IMR-90 (cell line): ENCODE results near the gene RIMBP2. TPM values are rescaled to one million over a fixed set of nuclear protein-coding genes. Genes with fewer than 3 reads are reported as not detected.

Source experiments
- ATAC-seq: fragments of 200-7000 bp; cut with Tn5 transposase; 2 replicates; pipeline ENCODE4 v1.9.1; 2020; ENCODE audit warnings: low read depth, mild to moderate bottlenecking, moderate library complexity
- BruUV-seq: library from RNA; stranded (reverse); fragments of 400-500 nt; replicated peaks from 2 replicates; lab custom pipeline; 2021; lab: Mats Ljungman, UMichigan
- CTCF ChIA-PET: fragments of 300-600 bp; formaldehyde crosslinking; extraction: SDS; loops from one replicate; lab custom pipeline; 2021; ENCODE audit warnings: antibody characterized with exemption; lab: Yijun Ruan, JAX
- POLR2A ChIA-PET: fragments of 300-600 bp; sonication (Branson Sonifier 250); formaldehyde crosslinking; loops from one replicate; lab custom pipeline; 2022; ENCODE audit warnings: antibody characterized with exemption; ENCODE audit not compliant: unreplicated experiment; lab: Charles Lee
- DNase-seq: peaks from one replicate; pipeline ENCODE4 v3.0.0; 2013
- H2AFZ ChIP-seq: replicated peaks from 2 replicates; pipeline ENCODE3; 2013; ENCODE audit warnings: low read length, mild to moderate bottlenecking; ENCODE audit not compliant: poor library complexity
- H2AK5ac ChIP-seq: 2 replicates; pipeline ENCODE4 v1.6.1; 2013; ENCODE audit warnings: low read depth, low read length, inconsistent platforms
- H2AK9ac ChIP-seq: replicated peaks from 2 replicates; pipeline ENCODE3; 2013; ENCODE audit warnings: mild to moderate bottlenecking, low read depth, low read length, moderate library complexity; ENCODE audit not compliant: poor library complexity
- H2BK120ac ChIP-seq: 2 replicates; pipeline ENCODE4 v1.6.1; 2013; ENCODE audit warnings: low read depth, low read length, inconsistent platforms
- H2BK15ac ChIP-seq: 3 replicates; pipeline ENCODE4 v1.6.1; 2013; ENCODE audit warnings: low read depth, low read length, inconsistent platforms
- H2BK20ac ChIP-seq: 2 replicates; pipeline ENCODE4 v1.6.1; 2013; ENCODE audit warnings: low read depth, mild to moderate bottlenecking, inconsistent platforms, low read length, moderate library complexity
- H2BK5ac ChIP-seq: 2 replicates; pipeline ENCODE4 v1.6.1; 2013; ENCODE audit warnings: mild to moderate bottlenecking, low read depth, low read length, inconsistent platforms; ENCODE audit not compliant: poor library complexity, severe bottlenecking
- H3K14ac ChIP-seq: replicated peaks from 2 replicates; pipeline ENCODE4 v1.6.1; 2013; ENCODE audit warnings: low read depth, low read length, inconsistent platforms
- H3K18ac ChIP-seq: 2 replicates; pipeline ENCODE4 v1.6.1; 2013; ENCODE audit warnings: low read depth, low read length, control low read depth
- H3K23ac ChIP-seq: 2 replicates; pipeline ENCODE4 v1.6.1; 2013; ENCODE audit warnings: low read depth, low read length, inconsistent platforms
- H3K27ac ChIP-seq: 2 replicates; pipeline ENCODE4 v1.5.1; 2013; ENCODE audit warnings: mild to moderate bottlenecking, control low read depth, low read length; ENCODE audit not compliant: insufficient read depth
- H3K27me3 ChIP-seq: 2 replicates; pipeline ENCODE4 v1.6.1; 2013; ENCODE audit warnings: low read length; ENCODE audit not compliant: control insufficient read depth, insufficient read depth
- H3K36me3 ChIP-seq: 2 replicates; pipeline ENCODE4 v1.6.1; 2013; ENCODE audit warnings: low read length, mixed read lengths; ENCODE audit not compliant: control insufficient read depth, insufficient read depth
- H3K4ac ChIP-seq: 2 replicates; pipeline ENCODE4 v1.6.1; 2013; ENCODE audit warnings: low read depth, low read length, inconsistent platforms
- H3K4me1 ChIP-seq: 2 replicates; pipeline ENCODE4 v1.6.1; 2013; ENCODE audit warnings: low read length, mixed read lengths; ENCODE audit not compliant: control insufficient read depth, insufficient read depth
- H3K4me2 ChIP-seq: 2 replicates; pipeline ENCODE4 v1.6.1; 2013; ENCODE audit warnings: low read depth, mild to moderate bottlenecking, control low read depth, low read length, moderate library complexity
- H3K4me3 ChIP-seq: 2 replicates; pipeline ENCODE4 v1.5.1; 2013; ENCODE audit warnings: low read depth, mild to moderate bottlenecking, control low read depth, low read length, moderate library complexity; ENCODE audit not compliant: insufficient read depth
- H3K56ac ChIP-seq: 2 replicates; pipeline ENCODE4 v1.6.1; 2013; ENCODE audit warnings: low read length, inconsistent platforms; ENCODE audit not compliant: insufficient read depth; ENCODE audit errors: extremely low read depth
- H3K79me1 ChIP-seq, 2 experiments: 2 replicates each; pipeline ENCODE4 v1.6.1; 2013; ENCODE audit warnings: low read length in 2 of 2, inconsistent platforms in 1 of 2, low read depth in 1 of 2
- H3K9ac ChIP-seq: 2 replicates; pipeline ENCODE4 v1.6.1; 2013; ENCODE audit warnings: low read depth, low read length, control low read depth
- H3K9me1 ChIP-seq: 2 replicates; pipeline ENCODE4 v1.6.1; 2013; ENCODE audit warnings: low read length, inconsistent platforms; ENCODE audit not compliant: insufficient read depth
- H3K9me3 ChIP-seq: 2 replicates; pipeline ENCODE4 v1.6.1; 2013; ENCODE audit warnings: low read length; ENCODE audit not compliant: control insufficient read depth, insufficient read depth
- H4K20me1 ChIP-seq: 2 replicates; pipeline ENCODE4 v1.6.1; 2013; ENCODE audit warnings: low read length, inconsistent platforms; ENCODE audit not compliant: insufficient read depth
- H4K5ac ChIP-seq: 2 replicates; pipeline ENCODE4 v1.6.1; 2013; ENCODE audit warnings: mild to moderate bottlenecking, low read depth, low read length, control low read depth
- H4K8ac ChIP-seq, 2 experiments: 2 replicates each; pipeline ENCODE4 v1.6.1; 2013; ENCODE audit warnings: low read depth in 2 of 2, low read length in 2 of 2, control low read depth in 1 of 2, inconsistent platforms in 1 of 2
- H4K91ac ChIP-seq: 2 replicates; pipeline ENCODE4 v1.6.1; 2013; ENCODE audit warnings: low read depth, low read length, inconsistent platforms; ENCODE audit not compliant: insufficient read depth
- BHLHE40 ChIP-seq: fragments of 150-350 bp; IDR thresholded peaks from 2 replicates; pipeline ENCODE4 v1.6.1; 2016; ENCODE audit warnings: mild to moderate bottlenecking, low read depth, low read length
- CEBPB ChIP-seq: IDR thresholded peaks from 2 replicates; pipeline ENCODE4 v1.6.1; 2012; ENCODE audit warnings: low read depth, low read length, improper control_type of control experiment
- CHD1 ChIP-seq: IDR thresholded peaks from 2 replicates; pipeline ENCODE4 v1.6.1; 2012; ENCODE audit warnings: low read depth, low read length, improper control_type of control experiment
- MAFK ChIP-seq: IDR thresholded peaks from 2 replicates; pipeline ENCODE4 v1.6.1; 2012; ENCODE audit warnings: low read depth, low read length, improper control_type of control experiment
- MAZ ChIP-seq: IDR thresholded peaks from 2 replicates; pipeline ENCODE4 v1.6.1; 2012; ENCODE audit warnings: low read depth, mild to moderate bottlenecking, low read length, improper control_type of control experiment, moderate library complexity, borderline replicate concordance
- MXI1 ChIP-seq: IDR thresholded peaks from 2 replicates; pipeline ENCODE4 v1.6.1; 2012; ENCODE audit warnings: low read depth, mild to moderate bottlenecking, low read length, moderate library complexity, borderline replicate concordance
- NFE2L2 ChIP-seq: fragments of 150-350 bp; IDR thresholded peaks from 2 replicates; pipeline ENCODE4 v1.6.1; 2016; ENCODE audit warnings: low read depth, mild to moderate bottlenecking, low read length
- POLR2A ChIP-seq: IDR thresholded peaks from 2 replicates; pipeline ENCODE4 v1.6.1; 2012; ENCODE audit warnings: mild to moderate bottlenecking, low read depth, low read length
- RAD21 ChIP-seq: IDR thresholded peaks from 2 replicates; pipeline ENCODE4 v1.6.1; 2012; ENCODE audit warnings: low read length, improper control_type of control experiment
- SMC3 ChIP-seq: fragments of 150-350 bp; IDR thresholded peaks from 2 replicates; pipeline ENCODE4 v1.6.1; 2016; ENCODE audit warnings: low read depth, mild to moderate bottlenecking, antibody characterized with exemption, low read length, moderate library complexity
- USF2 ChIP-seq: fragments of 150-350 bp; IDR thresholded peaks from 2 replicates; pipeline ENCODE4 v1.6.1; 2017; ENCODE audit warnings: mild to moderate bottlenecking, antibody characterized with exemption, low read length, low read depth
- WGBS, 2 experiments: methylation state at CpG; one replicate each; pipeline versions ENCODE4 v1.1.5 to v1.1.7; 2013; ENCODE audit warnings: missing lambda C conversion rate in 2 of 2; ENCODE audit not compliant: insufficient read length in 1 of 2; ENCODE audit errors: extremely low coverage in 2 of 2; 5-methylcytosine and 5-hydroxymethylcytosine counted together
- dilution Hi-C: fragments of 300-500 bp; cut with HindIII; formaldehyde crosslinking; loops from one replicate; pipeline ENCODE4 v1.14.3; 2018; ENCODE audit warnings: low sequenced_read_pairs; ENCODE audit not compliant: unreplicated experiment
- in situ Hi-C: fragments of 300-500 bp; cut with MboI; formaldehyde crosslinking; loops from 3 replicates; pipeline ENCODE4 v1.14.3; 2019; ENCODE audit warnings: low sequenced_read_pairs, inconsistent platforms, mixed read lengths
- intact Hi-C: fragments of 100-400 bp; cut with micrococcal nuclease; formaldehyde crosslinking; loops from 2 replicates; pipeline ENCODE4 v1.10.0; 2022
- polyA plus RNA-seq, 3 experiments: library from polyadenylated mRNA; depleted of rRNA; stranded (reverse); fragments of >200 nt; gene quantifications; 2 replicates each; pipeline ENCODE4 v1.2.3, GENCODE V29; 2012; ENCODE audit warnings: low replicate concordance in 1 of 3
- total RNA-seq: library from RNA; depleted of rRNA; stranded (reverse); fragments of >200 nt; gene quantifications from 2 replicates; pipeline ENCODE4 v1.2.3, GENCODE V29; 2012
- TF ChIP-seq, protein P1 (sequence below): fragments of 150-350 bp; IDR thresholded peaks from 2 replicates; pipeline ENCODE4 v1.6.1; 2016; ENCODE audit warnings: low read depth, mild to moderate bottlenecking, low read length, moderate library complexity, borderline replicate concordance
- TF ChIP-seq, protein P2 (sequence below): conservative IDR thresholded peaks from 2 replicates; pipeline ENCODE4 v1.5.1; 2012; ENCODE audit warnings: mild to moderate bottlenecking, low read depth, low read length, improper control_type of control experiment

The RIMBP2 gene
- total and polyA plus RNA-seq, 2 of the 4 experiments (the other 2 are of a cell fraction), result not detected

- Histone ChIP-seq H3K18ac (no peak overlapping the region), H3K4ac (no peak overlapping the region), H3K27ac (no peak overlapping the region), H2AK5ac (no peak overlapping the region), H3K4me1 (no peaks in the 10 kb centered on the region), H3K9me3 (peaks cover 26% of the 10 kb centered on the region; the same call in 1 of the 2 replicates), H3K23ac (no peak overlapping the region), H3K9ac (no peak overlapping the region), H4K8ac (no peak overlapping the region), H3K9me1 (no peaks in the 10 kb centered on the region), H2AK9ac (no peak overlapping the region), H4K5ac (no peak overlapping the region), H2BK15ac (no peak overlapping the region), H4K91ac (no peak overlapping the region), H2AFZ (no peak overlapping the region), H3K36me3 (no peaks in the 10 kb centered on the region), H2BK120ac (no peak overlapping the region), H3K27me3 (no peaks in the 10 kb centered on the region), H3K4me3 (no peak overlapping the region), H2BK20ac (no peak overlapping the region), H3K79me1 (no peaks in the 10 kb centered on the region), H3K4me2 (no peak overlapping the region), H3K56ac (no peak overlapping the region), H3K14ac (no peak overlapping the region), H4K20me1 (no peaks in the 10 kb centered on the region), H2BK5ac (no peak overlapping the region)
- WGBS, 2 experiments, result 27% methylated on average over 5 of the region's 14 CpGs; no CpG with 5 or more reads in 1 of the 2 experiments
- TF ChIP-seq RAD21 (no peak), MAZ (no peak), SMC3 (no peak), CEBPB (no peak), POLR2A (no peak), NFE2L2 (no peak), CHD1 (no peak), USF2 (no peak), BHLHE40 (no peak), MXI1 (no peak), MAFK (no peak)
- TF ChIP-seq, protein P1, sequence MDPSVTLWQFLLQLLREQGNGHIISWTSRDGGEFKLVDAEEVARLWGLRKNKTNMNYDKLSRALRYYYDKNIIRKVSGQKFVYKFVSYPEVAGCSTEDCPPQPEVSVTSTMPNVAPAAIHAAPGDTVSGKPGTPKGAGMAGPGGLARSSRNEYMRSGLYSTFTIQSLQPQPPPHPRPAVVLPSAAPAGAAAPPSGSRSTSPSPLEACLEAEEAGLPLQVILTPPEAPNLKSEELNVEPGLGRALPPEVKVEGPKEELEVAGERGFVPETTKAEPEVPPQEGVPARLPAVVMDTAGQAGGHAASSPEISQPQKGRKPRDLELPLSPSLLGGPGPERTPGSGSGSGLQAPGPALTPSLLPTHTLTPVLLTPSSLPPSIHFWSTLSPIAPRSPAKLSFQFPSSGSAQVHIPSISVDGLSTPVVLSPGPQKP, result no peak
- TF ChIP-seq, protein P2, sequence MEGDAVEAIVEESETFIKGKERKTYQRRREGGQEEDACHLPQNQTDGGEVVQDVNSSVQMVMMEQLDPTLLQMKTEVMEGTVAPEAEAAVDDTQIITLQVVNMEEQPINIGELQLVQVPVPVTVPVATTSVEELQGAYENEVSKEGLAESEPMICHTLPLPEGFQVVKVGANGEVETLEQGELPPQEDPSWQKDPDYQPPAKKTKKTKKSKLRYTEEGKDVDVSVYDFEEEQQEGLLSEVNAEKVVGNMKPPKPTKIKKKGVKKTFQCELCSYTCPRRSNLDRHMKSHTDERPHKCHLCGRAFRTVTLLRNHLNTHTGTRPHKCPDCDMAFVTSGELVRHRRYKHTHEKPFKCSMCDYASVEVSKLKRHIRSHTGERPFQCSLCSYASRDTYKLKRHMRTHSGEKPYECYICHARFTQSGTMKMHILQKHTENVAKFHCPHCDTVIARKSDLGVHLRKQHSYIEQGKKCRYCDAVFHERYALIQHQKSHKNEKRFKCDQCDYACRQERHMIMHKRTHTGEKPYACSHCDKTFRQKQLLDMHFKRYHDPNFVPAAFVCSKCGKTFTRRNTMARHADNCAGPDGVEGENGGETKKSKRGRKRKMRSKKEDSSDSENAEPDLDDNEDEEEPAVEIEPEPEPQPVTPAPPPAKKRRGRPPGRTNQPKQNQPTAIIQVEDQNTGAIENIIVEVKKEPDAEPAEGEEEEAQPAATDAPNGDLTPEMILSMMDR, result no peak
- in situ Hi-C loops, result loop anchor here (25.0 kb wide), 2 partner anchors 700 to 1950 kb away; no protein-coding TSS in a partner anchor
- ChIA-PET CTCF (interaction anchor here (1.0 kb wide), 1 partner anchor 11 kb away, joined by 3 read pairs; no protein-coding TSS in a partner anchor), POLR2A (no interaction called here)
- BruUV-seq, result no TSS peak
- ATAC-seq (no peak), DNase-seq (no peak)
- dilution Hi-C loops, result no loop called here
- intact Hi-C loops, result no loop called here
Measured at GRCh38 chr12:130737731-130738130, 21.6 kb upstream of the RIMBP2 start.
